GM10266 (cell line): ENCODE measurements around the gene HPS6.
"Not testable (repeated sequence)": the region's sequence is repeated elsewhere in the genome, so short reads cannot be mapped to it uniquely, and the experiment has no call there.

Experiments
- DNase-seq: peaks from one replicate; pipeline ENCODE4 v3.0.0; 2012; ENCODE audit errors: extremely low spot score
- CTCF ChIP-seq: IDR thresholded peaks from 2 replicates; pipeline ENCODE4 v1.5.1; 2012; ENCODE audit warnings: mild to moderate bottlenecking, low read depth; ENCODE audit not compliant: control insufficient read depth, insufficient read depth; ENCODE audit errors: missing control alignments

HPS6 gene

GRCh38 chr10:102064868-102065560 lies at the start of gene HPS6:
TSS of gene HPS6 (plus strand) at chr10:102065349. CDS start at chr10:102065475, 126 bp downstream.
- peak; percentile 99 for DNase-seq
- peak; percentile 46 for TF ChIP-seq CTCF

GRCh38 chr10:102016416-102016815 lies 48.7 kb upstream of the HPS6 start:
- no peak for DNase-seq
- no peak for TF ChIP-seq CTCF

- TF ChIP-seq CTCF = no peak
- no peak for DNase-seq
Observed at GRCh38 chr10:102017295-102017694, 47.9 kb upstream of the HPS6 start.

GRCh38 chr10:102020938-102021337 lies 44.2 kb upstream of the HPS6 start:
- DNase-seq = no peak
- no peak for TF ChIP-seq CTCF

GRCh38 chr10:102024799-102025198 lies 40.4 kb upstream of the HPS6 start:
- TF ChIP-seq CTCF = no peak
- DNase-seq = no peak

GRCh38 chr10:102027261-102027660 lies 37.9 kb upstream of the HPS6 start:
- TF ChIP-seq CTCF = no peak
- no peak for DNase-seq

- no peak for DNase-seq
- TF ChIP-seq CTCF = no peak
Observed at GRCh38 chr10:102033787-102034186, 31.4 kb upstream of the HPS6 start.

- DNase-seq = not testable (repeated sequence)
Observed at GRCh38 chr10:102035807-102036206, 29.3 kb upstream of the HPS6 start.
